Endothelial cell of umbilical vein (primary cell): Measurements from ENCODE around the gene KRABD2.

Experiments
- EZH2 ChIP-seq: IDR thresholded peaks from 2 replicates; pipeline ENCODE4 v1.6.1; 2012; ENCODE audit warnings: borderline replicate concordance, low read depth, mild to moderate bottlenecking, moderate library complexity, low read length, inconsistent platforms; ENCODE audit not compliant: severe bottlenecking
- MAX ChIP-seq: IDR thresholded peaks from 2 replicates; pipeline ENCODE4 v1.6.1; 2011; ENCODE audit not compliant: insufficient read depth, insufficient read length
- POLR2A ChIP-seq: IDR thresholded peaks from 2 replicates; pipeline ENCODE4 v1.6.1; 2012; ENCODE audit warnings: low read depth, mild to moderate bottlenecking, control low read depth, low read length
- TF ChIP-seq, protein P1 (sequence below), 2 donors: IDR thresholded peaks; 1 replicate in 1 of 2; 2 replicates in 1 of 2; pipeline ENCODE4 v1.5.1; 2011; ENCODE audit warnings: low read length in 2 of 2, mild to moderate bottlenecking in 2 of 2, moderate library complexity in 2 of 2, control low read depth in 1 of 2, inconsistent platforms in 1 of 2, low read depth in 1 of 2; ENCODE audit not compliant: insufficient read depth in 1 of 2; ENCODE audit errors: extremely low read depth in 1 of 2

- no peak for TF ChIP-seq MAX
- TF ChIP-seq, protein P1, sequence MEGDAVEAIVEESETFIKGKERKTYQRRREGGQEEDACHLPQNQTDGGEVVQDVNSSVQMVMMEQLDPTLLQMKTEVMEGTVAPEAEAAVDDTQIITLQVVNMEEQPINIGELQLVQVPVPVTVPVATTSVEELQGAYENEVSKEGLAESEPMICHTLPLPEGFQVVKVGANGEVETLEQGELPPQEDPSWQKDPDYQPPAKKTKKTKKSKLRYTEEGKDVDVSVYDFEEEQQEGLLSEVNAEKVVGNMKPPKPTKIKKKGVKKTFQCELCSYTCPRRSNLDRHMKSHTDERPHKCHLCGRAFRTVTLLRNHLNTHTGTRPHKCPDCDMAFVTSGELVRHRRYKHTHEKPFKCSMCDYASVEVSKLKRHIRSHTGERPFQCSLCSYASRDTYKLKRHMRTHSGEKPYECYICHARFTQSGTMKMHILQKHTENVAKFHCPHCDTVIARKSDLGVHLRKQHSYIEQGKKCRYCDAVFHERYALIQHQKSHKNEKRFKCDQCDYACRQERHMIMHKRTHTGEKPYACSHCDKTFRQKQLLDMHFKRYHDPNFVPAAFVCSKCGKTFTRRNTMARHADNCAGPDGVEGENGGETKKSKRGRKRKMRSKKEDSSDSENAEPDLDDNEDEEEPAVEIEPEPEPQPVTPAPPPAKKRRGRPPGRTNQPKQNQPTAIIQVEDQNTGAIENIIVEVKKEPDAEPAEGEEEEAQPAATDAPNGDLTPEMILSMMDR (IDR thresholded peaks at IDR 0.05; ENCODE audit: extremely low read depth in 1 of 2, insufficient read depth in 1 of 2, low read depth in 1 of 2, low read length in 2 of 2), result no peak
- TF ChIP-seq EZH2, result no peak
- no peak for TF ChIP-seq POLR2A
Observed at GRCh38 chr17:8391711-8392110, 15.2 kb upstream of the KRABD2 start.
